Activated T-cell treated with anti-CD3 and anti-CD28 coated beads for 48 hours (primary cell): ENCODE measurements around the gene SLC39A11.
"Not testable (repeated sequence)": the region's sequence is repeated elsewhere in the genome, so short reads cannot be mapped to it uniquely, and the experiment has no call there.

ENCODE experiments used
- DNase-seq: peaks from one replicate; pipeline ENCODE4 v3.0.0-alpha.2; 2020; ENCODE audit warnings: low read depth

The SLC39A11 gene

GRCh38 chr17:73007407-73007806 lies 85.1 kb downstream of the SLC39A11 start:
- DNase-seq = no peak

- DNase-seq = no peak
These were observed 87.1 kb downstream of the SLC39A11 start for GRCh38 chr17:73005360-73005759.

GRCh38 chr17:73003487-73003886 lies 89.0 kb downstream of the SLC39A11 start:
- no peak for DNase-seq

- DNase-seq = no peak
These were observed 91.7 kb downstream of the SLC39A11 start for GRCh38 chr17:73000832-73001231.

GRCh38 chr17:72999474-72999873 lies 93.0 kb downstream of the SLC39A11 start:
- not testable (repeated sequence) for DNase-seq

GRCh38 chr17:72998343-72998742 lies 94.1 kb downstream of the SLC39A11 start:
- DNase-seq = no peak

- DNase-seq = no peak
These were observed 94.9 kb downstream of the SLC39A11 start for GRCh38 chr17:72997559-72997958.

- DNase-seq = no peak
These were observed 95.7 kb downstream of the SLC39A11 start for GRCh38 chr17:72996791-72997190.

GRCh38 chr17:72995008-72995656 lies 97.4 kb downstream of the SLC39A11 start:
- DNase-seq = no peak

GRCh38 chr17:72992783-72993467 lies 99.6 kb downstream of the SLC39A11 start:
- peak; percentile 12 for DNase-seq

- no peak for DNase-seq
These were observed 100.8 kb downstream of the SLC39A11 start for GRCh38 chr17:72991651-72992050.

GRCh38 chr17:72989074-72989610 lies 103.3 kb downstream of the SLC39A11 start:
- DNase-seq = no peak

GRCh38 chr17:72988451-72988850 lies 104.0 kb downstream of the SLC39A11 start:
- DNase-seq = no peak

GRCh38 chr17:72987166-72987565 lies 105.3 kb downstream of the SLC39A11 start:
- no peak for DNase-seq

- peak; percentile 41 for DNase-seq
These were observed 106.4 kb downstream of the SLC39A11 start for GRCh38 chr17:72985882-72986720.

- no peak for DNase-seq
These were observed 107.6 kb downstream of the SLC39A11 start for GRCh38 chr17:72984926-72985325.

GRCh38 chr17:72984145-72984925 lies 108.2 kb downstream of the SLC39A11 start:
- no peak for DNase-seq

GRCh38 chr17:72982680-72983079 lies 109.8 kb downstream of the SLC39A11 start:
- no peak for DNase-seq

- DNase-seq = no peak
These were observed 113.8 kb downstream of the SLC39A11 start for GRCh38 chr17:72978593-72979218.

GRCh38 chr17:72977771-72978417 lies 114.6 kb downstream of the SLC39A11 start:
- no peak for DNase-seq
